ENCODE results near the gene HS6ST1. TPM values are rescaled to one million over a fixed set of nuclear protein-coding genes. Genes with fewer than 3 reads are reported as not detected.

The HS6ST1 gene
- total RNA-seq, 1 experiment from 2014 or later = 21.5 TPM

- POLR2A ChIA-PET (ENCODE audit: unreplicated experiment) = no interaction called here
- ATAC-seq = no peak
- CTCF ChIA-PET = no interaction called here
- H3K27me3 ChIP-seq (ENCODE audit: low read length) = no peaks in the 10 kb centered on the region
- H2AFZ ChIP-seq (ENCODE audit: low read length) = no peak overlapping the region
- no TSS peak for BruUV-seq (replicated peaks)
- no peaks in the 10 kb centered on the region for H3K36me3 ChIP-seq (ENCODE audit: low read depth, low read length)
- DNase-seq = no peak
- no peak overlapping the region for H3K9ac ChIP-seq (ENCODE audit: low read length)
- no peaks in the 10 kb centered on the region for H3F3A ChIP-seq (ENCODE audit: low read length, unreplicated experiment)
- no peak overlapping the region for H3K4me2 ChIP-seq (ENCODE audit: low read length)
- H3K4me3 ChIP-seq (ENCODE audit: low read length) = no peak overlapping the region
- no peak for TF ChIP-seq EZH2 (IDR thresholded peaks at IDR 0.05; ENCODE audit: low read length, unreplicated experiment)
- no peak for TF ChIP-seq CTCF (conservative IDR thresholded peaks at IDR 0.05; ENCODE audit: low read depth, low read length)
- TF ChIP-seq EZH2phosphoT487 (IDR thresholded peaks at IDR 0.05; ENCODE audit: borderline replicate concordance, low read length) = no peak
- H3K9me3 ChIP-seq (ENCODE audit: low read length) = no peaks in the 10 kb centered on the region
- no peaks in the 10 kb centered on the region for H3K9me2 ChIP-seq (replicated peaks; ENCODE audit: low read length)
- H4K20me1 ChIP-seq (ENCODE audit: low read length) = no peaks in the 10 kb centered on the region
- intact Hi-C loops (cut with micrococcal nuclease) = no loop called here
- H3K27ac ChIP-seq (ENCODE audit: low read length) = no peak overlapping the region
- no peaks in the 10 kb centered on the region for H3K4me1 ChIP-seq (ENCODE audit: insufficient read depth, low read length)
- no peaks in the 10 kb centered on the region for H3K79me2 ChIP-seq (ENCODE audit: low read length)
Measured at GRCh38 chr2:128249555-128249954, 69.1 kb downstream of the HS6ST1 start.

DNA sequence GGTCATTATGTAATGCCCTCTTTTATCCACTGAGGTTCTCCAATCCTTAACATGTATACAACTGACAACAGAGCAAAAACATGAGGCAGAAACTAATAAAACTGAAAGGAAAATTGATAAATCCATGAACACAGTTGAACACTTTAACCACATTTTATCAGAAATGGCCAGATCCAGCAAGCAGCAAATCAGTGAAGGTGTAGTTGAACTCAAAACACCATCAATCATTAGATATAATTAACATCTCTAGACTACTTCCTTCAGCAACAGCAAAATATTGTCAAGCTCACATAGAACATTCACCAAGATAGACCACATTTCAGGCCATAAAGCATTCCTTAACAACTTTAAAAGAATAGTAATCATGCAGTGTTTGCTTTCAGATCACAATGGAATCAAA is 72.9 kb downstream of the HS6ST1 start:
- BruUV-seq (replicated peaks) = no TSS peak
- no peak for DNase-seq
- Histone ChIP-seq H4K20me1 (ENCODE audit: low read length) (no peaks in the 10 kb centered on the region), H3K9me3 (ENCODE audit: low read length) (no peaks in the 10 kb centered on the region), H3K4me2 (ENCODE audit: low read length) (no peak overlapping the region), H3K9me2 (replicated peaks; ENCODE audit: low read length) (no peaks in the 10 kb centered on the region), H3K36me3 (ENCODE audit: low read depth, low read length) (no peaks in the 10 kb centered on the region), H3K9ac (ENCODE audit: low read length) (no peak overlapping the region), H3K79me2 (ENCODE audit: low read length) (no peaks in the 10 kb centered on the region), H3K27ac (ENCODE audit: low read length) (no peak overlapping the region), H2AFZ (ENCODE audit: low read length) (no peak overlapping the region), H3K4me1 (ENCODE audit: insufficient read depth, low read length) (no peaks in the 10 kb centered on the region), H3F3A (ENCODE audit: low read length, unreplicated experiment) (no peaks in the 10 kb centered on the region), H3K27me3 (ENCODE audit: low read length) (0 out of 2 replicates have a peak, but pooled peaks cover 6% of the 10 kb centered on the region), H3K4me3 (ENCODE audit: low read length) (no peak overlapping the region)
- intact Hi-C loops (cut with micrococcal nuclease) = no loop called here
- CTCF ChIA-PET = no interaction called here
- POLR2A ChIA-PET (ENCODE audit: unreplicated experiment) = no interaction called here
- TF ChIP-seq EZH2 (IDR thresholded peaks at IDR 0.05; ENCODE audit: low read length, unreplicated experiment) = no peak
- no peak for TF ChIP-seq EZH2phosphoT487 (IDR thresholded peaks at IDR 0.05; ENCODE audit: borderline replicate concordance, low read length)
- TF ChIP-seq CTCF (conservative IDR thresholded peaks at IDR 0.05; ENCODE audit: low read depth, low read length) = no peak
- no peak for ATAC-seq

GRCh38 chr2:128241896-128242295 is 76.8 kb downstream of the HS6ST1 start:
- Histone ChIP-seq H3K27ac (ENCODE audit: low read length) (no peak overlapping the region), H4K20me1 (ENCODE audit: low read length) (no peaks in the 10 kb centered on the region), H3K9me2 (replicated peaks; ENCODE audit: low read length) (no peaks in the 10 kb centered on the region), H3K9ac (ENCODE audit: low read length) (no peak overlapping the region), H3F3A (ENCODE audit: low read length, unreplicated experiment) (no peaks in the 10 kb centered on the region), H2AFZ (ENCODE audit: low read length) (no peak overlapping the region), H3K27me3 (ENCODE audit: low read length) (0 out of 2 replicates have a peak, but pooled peaks cover 6% of the 10 kb centered on the region), H3K9me3 (ENCODE audit: low read length) (no peaks in the 10 kb centered on the region), H3K4me3 (ENCODE audit: low read length) (no peak overlapping the region), H3K79me2 (ENCODE audit: low read length) (no peaks in the 10 kb centered on the region), H3K4me2 (ENCODE audit: low read length) (no peak overlapping the region), H3K4me1 (ENCODE audit: insufficient read depth, low read length) (peaks cover 5% of the 10 kb centered on the region), H3K36me3 (ENCODE audit: low read depth, low read length) (no peaks in the 10 kb centered on the region)
- no TSS peak for BruUV-seq (replicated peaks)
- DNase-seq (no peak), ATAC-seq (no peak)
- intact Hi-C loops (cut with micrococcal nuclease) = no loop called here
- POLR2A ChIA-PET (ENCODE audit: unreplicated experiment) = no interaction called here
- CTCF ChIA-PET = no interaction called here
- TF ChIP-seq EZH2phosphoT487 (IDR thresholded peaks at IDR 0.05; ENCODE audit: borderline replicate concordance, low read length) (no peak), EZH2 (IDR thresholded peaks at IDR 0.05; ENCODE audit: low read length, unreplicated experiment) (no peak)

Data from PC-3 (cell line).